Testis (tissue), 2 donors: Measurements from ENCODE around the gene PRRG4.

Source experiments
- POLR2A ChIP-seq: fragments of 450-650 bp; IDR thresholded peaks from one replicate; pipeline ENCODE4 v1.6.1; 2017; ENCODE audit warnings: antibody characterized with exemption, mild to moderate bottlenecking, moderate library complexity
- TF ChIP-seq, protein P1 (sequence below), 3 experiments: fragments of 450-650 bp in 2 of 3; fragments of 200-600 bp in 1 of 3; sonication (generic) in 1 of 3; IDR thresholded peaks; one replicate each; pipeline ENCODE4 v1.5.1; 2016 to 2019; ENCODE audit warnings: antibody characterized with exemption in 3 of 3, mild to moderate bottlenecking in 2 of 3, moderate library complexity in 1 of 3

- TF ChIP-seq, protein P1, sequence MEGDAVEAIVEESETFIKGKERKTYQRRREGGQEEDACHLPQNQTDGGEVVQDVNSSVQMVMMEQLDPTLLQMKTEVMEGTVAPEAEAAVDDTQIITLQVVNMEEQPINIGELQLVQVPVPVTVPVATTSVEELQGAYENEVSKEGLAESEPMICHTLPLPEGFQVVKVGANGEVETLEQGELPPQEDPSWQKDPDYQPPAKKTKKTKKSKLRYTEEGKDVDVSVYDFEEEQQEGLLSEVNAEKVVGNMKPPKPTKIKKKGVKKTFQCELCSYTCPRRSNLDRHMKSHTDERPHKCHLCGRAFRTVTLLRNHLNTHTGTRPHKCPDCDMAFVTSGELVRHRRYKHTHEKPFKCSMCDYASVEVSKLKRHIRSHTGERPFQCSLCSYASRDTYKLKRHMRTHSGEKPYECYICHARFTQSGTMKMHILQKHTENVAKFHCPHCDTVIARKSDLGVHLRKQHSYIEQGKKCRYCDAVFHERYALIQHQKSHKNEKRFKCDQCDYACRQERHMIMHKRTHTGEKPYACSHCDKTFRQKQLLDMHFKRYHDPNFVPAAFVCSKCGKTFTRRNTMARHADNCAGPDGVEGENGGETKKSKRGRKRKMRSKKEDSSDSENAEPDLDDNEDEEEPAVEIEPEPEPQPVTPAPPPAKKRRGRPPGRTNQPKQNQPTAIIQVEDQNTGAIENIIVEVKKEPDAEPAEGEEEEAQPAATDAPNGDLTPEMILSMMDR (IDR thresholded peaks at IDR 0.05), result no peak
- TF ChIP-seq POLR2A, result no peak
Measured at GRCh38 chr11:32852207-32852606, 22.5 kb downstream of the PRRG4 start.
